ENCODE data around the gene GRIK3. TPM values are rescaled to one million over a fixed set of nuclear protein-coding genes. Genes with fewer than 3 reads are reported as not detected.

GRIK3 gene
- total RNA-seq, 4 donors from 2014 or later: 0.13 to 0.42 (median 0.15) TPM; not detected in 1

- Histone ChIP-seq H3K4me1 (no peaks in the 10 kb centered on the region), H3K27me3 (no peaks in the 10 kb centered on the region), H3K36me3 (no peaks in the 10 kb centered on the region), H3K27ac (no peak overlapping the region), H3K4me3 (replicated peaks in 1 of 3) (no peak overlapping the region), H3K9me3 (no peaks in the 10 kb centered on the region)
- intact Hi-C loops (cut with DNase I): no loop called here
- TF ChIP-seq POLR2A (IDR thresholded peaks at IDR 0.05) (no peak), CTCF (IDR thresholded peaks at IDR 0.05) (no peak)
- no peak for DNase-seq
- 59 to 69% methylated on average over 10 of the region's 10 CpGs for WGBS, 2 donors
These were observed 73.2 kb downstream of the GRIK3 start for GRCh38 chr1:36961062-36961615.

- intact Hi-C loops (cut with DNase I): no loop called here
- TF ChIP-seq POLR2A (IDR thresholded peaks at IDR 0.05): no peak
- no peak for TF ChIP-seq CTCF (IDR thresholded peaks at IDR 0.05)
- no peak for DNase-seq
- H3K4me1 ChIP-seq: no peaks in the 10 kb centered on the region
- no peaks in the 10 kb centered on the region for H3K9me3 ChIP-seq
- H3K4me3 ChIP-seq (replicated peaks in 1 of 3): no peak overlapping the region
- 66 to 74% methylated on average over 5 of the region's 5 CpGs for WGBS, 2 donors
- no peaks in the 10 kb centered on the region for H3K36me3 ChIP-seq
- H3K27ac ChIP-seq: no peak overlapping the region
- no peaks in the 10 kb centered on the region for H3K27me3 ChIP-seq
These were observed 77.7 kb downstream of the GRIK3 start for GRCh38 chr1:36956570-36956969.

GRCh38 chr1:36955016-36955415 is 79.3 kb downstream of the GRIK3 start:
- 89 to 95% methylated on average over 4 to 7 of the region's 7 CpGs for WGBS, 2 donors
- Histone ChIP-seq H3K9me3 (no peaks in the 10 kb centered on the region), H3K36me3 (no peaks in the 10 kb centered on the region), H3K4me1 (no peaks in the 10 kb centered on the region), H3K27me3 (no peaks in the 10 kb centered on the region), H3K27ac (no peak overlapping the region), H3K4me3 (replicated peaks in 1 of 3) (no peak overlapping the region)
- TF ChIP-seq POLR2A (IDR thresholded peaks at IDR 0.05) (no peak), CTCF (IDR thresholded peaks at IDR 0.05) (no peak)
- intact Hi-C loops (cut with DNase I): no loop called here
- DNase-seq: no peak

- DNase-seq: no peak
- Histone ChIP-seq H3K27ac (no peak overlapping the region), H3K9me3 (no peaks in the 10 kb centered on the region), H3K4me3 (replicated peaks in 1 of 3) (no peak overlapping the region), H3K4me1 (no peaks in the 10 kb centered on the region), H3K36me3 (no peaks in the 10 kb centered on the region), H3K27me3 (no peaks in the 10 kb centered on the region)
- intact Hi-C loops (cut with DNase I): no loop called here
- TF ChIP-seq POLR2A (IDR thresholded peaks at IDR 0.05) (no peak), CTCF (IDR thresholded peaks at IDR 0.05) (no peak)
- 39 to 73% methylated on average over 3 to 5 of the region's 5 CpGs for WGBS, 2 donors
These were observed 81.3 kb downstream of the GRIK3 start for GRCh38 chr1:36953061-36953460.

GRCh38 chr1:36951761-36952160 is 82.6 kb downstream of the GRIK3 start:
- Histone ChIP-seq H3K9me3 (no peaks in the 10 kb centered on the region), H3K4me3 (replicated peaks in 1 of 3) (no peak overlapping the region), H3K27me3 (no peaks in the 10 kb centered on the region), H3K4me1 (no peaks in the 10 kb centered on the region), H3K36me3 (no peaks in the 10 kb centered on the region), H3K27ac (no peak overlapping the region)
- WGBS, 2 donors: 75 to 80% methylated on average over 5 of the region's 5 CpGs
- DNase-seq: no peak
- intact Hi-C loops (cut with DNase I): no loop called here
- TF ChIP-seq POLR2A (IDR thresholded peaks at IDR 0.05): no peak
- TF ChIP-seq CTCF (IDR thresholded peaks at IDR 0.05): no peak
